ENCODE measurements around the gene PARVB.

Gene PARVB

DNA sequence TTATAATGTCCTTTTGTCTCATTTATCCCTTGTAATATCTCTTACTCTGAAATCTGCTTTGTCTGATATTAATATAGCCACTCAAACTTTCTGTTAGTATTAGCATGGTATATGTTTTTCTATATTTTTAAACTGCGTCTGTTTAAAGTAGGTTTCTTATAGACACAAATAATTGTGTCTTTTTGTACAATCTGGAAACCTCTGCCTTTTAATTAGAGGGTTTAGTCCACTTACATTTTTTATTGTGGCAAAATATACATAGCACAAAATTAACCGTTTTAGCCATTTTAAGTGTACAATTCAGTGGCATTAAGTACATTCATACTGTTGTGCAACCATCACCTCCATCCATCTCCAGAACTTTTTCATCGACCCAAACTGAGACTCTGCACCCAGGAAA is 185.2 kb downstream of the PARVB start:
- DNase-seq (ENCODE audit: extremely low read depth in 1 of 2, low read depth in 1 of 2) = no peak

GRCh38 chr22:44210722-44211121 is 186.6 kb downstream of the PARVB start:
- DNase-seq (ENCODE audit: extremely low read depth in 1 of 2, low read depth in 1 of 2) = no peak

- no peak for DNase-seq (ENCODE audit: extremely low read depth in 1 of 2, low read depth in 1 of 2)
These were observed 187.3 kb downstream of the PARVB start for GRCh38 chr22:44211256-44211945.

DNA sequence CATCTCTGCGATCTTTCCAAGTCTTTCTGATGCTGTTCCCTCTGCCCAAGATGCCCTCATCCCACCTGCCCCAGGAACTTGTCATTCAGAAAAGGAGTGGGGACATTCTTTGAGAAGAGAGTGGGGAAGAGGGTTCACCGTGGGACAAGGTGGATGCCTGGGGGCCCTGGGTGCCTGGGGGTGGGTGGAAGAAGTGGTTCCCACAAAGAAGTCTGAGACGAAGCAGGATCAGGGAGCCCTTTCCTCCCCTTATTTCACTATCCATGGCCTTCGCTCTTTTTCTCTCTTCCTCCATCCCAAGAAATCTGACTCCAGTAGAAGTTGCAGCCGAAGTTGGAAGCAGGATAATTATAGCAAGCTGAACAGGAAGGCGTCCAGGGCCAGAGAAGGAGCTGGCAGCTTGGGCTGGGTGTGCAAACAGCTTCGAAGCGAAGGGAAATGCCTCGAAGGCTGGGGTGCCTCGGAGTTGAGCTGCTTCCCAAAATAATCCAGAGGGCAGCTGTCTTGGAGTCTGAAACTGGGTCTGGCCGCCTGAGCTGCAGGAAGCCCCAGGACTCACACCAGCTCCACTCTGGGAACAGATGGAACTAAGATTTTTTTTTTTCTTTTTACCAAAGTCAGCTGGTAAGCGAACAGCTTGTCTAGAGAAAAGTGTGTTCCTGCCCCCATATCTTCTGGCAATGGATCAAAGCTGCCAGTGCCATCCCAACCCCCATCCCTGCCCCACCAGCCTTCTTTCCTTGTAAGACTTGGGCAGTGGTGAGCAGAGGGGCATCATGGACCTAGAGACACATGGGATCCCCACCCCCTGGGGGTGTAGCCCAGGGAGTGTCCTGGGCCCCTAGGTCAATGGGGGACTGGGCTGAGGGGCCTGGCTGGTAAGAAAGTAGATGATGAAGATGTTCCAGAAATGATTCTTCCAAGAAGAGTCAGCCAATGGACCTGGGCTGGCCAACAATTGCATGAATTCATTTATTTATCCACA is 188.1 kb downstream of the PARVB start:
- no peak for DNase-seq (ENCODE audit: extremely low read depth in 1 of 2, low read depth in 1 of 2)

DNA sequence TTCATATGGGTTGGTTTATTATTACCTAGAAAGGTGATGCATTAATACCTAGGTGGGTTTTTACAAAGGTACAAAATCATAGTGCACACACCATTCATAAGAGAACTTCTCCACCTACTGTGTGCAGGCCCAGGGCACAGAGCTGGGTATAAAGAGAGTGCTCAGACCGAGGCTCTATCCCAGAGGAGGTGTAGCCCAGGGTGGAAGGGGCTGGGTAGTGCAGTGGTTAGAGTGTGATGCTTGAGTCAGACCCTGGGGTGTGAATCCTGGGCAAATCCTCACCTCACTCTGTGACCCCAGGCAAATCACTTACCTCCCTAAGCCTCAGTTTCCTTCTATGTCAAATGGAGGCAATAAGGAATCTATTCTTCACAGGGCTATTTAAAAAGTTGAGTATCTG is 188.8 kb downstream of the PARVB start:
- DNase-seq (ENCODE audit: extremely low read depth in 1 of 2, low read depth in 1 of 2) = no peak

DNA sequence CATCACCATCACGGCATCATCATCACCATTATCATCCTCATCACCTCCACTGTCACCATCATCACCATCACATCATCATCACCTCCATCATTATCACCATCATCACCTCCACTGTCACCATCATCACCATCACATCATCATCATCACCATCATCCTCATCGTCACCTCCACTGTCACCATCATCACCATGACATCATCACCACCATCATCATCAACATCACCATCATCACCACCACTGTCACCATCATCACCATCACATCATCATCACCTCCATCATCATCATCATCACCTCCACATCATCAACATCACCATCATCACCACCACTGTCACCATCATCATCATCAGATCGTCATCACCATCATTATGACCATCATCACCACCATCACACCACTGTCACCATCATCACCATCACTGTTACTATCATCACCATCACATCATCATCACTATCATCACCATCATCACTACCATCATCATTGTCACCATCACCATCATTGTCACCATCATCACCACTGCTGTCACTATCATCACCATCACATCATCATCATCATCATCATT is 189.5 kb downstream of the PARVB start:
- no peak for DNase-seq (ENCODE audit: extremely low read depth in 1 of 2, low read depth in 1 of 2)

DNA sequence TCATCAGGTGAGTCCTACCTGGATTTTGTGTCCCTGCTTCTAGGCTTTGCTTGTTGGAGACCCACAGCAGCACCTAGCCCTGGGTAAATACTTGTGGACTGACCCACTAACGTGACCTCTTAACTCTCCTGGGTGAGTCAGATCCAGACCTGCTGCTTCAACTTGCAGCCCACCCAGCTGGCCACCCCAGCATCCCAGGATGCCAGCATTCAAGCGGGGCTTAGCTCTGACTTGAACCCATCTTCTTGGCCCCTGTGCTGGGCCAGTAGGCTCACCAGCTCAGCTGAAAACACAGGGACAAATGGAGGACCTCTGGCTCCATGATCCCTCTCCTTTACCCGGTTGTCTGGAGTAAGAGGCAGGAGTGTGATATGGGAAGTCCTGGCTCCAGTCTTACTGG is 190.1 kb downstream of the PARVB start:
- DNase-seq (ENCODE audit: extremely low read depth in 1 of 2, low read depth in 1 of 2) = no peak

DNA sequence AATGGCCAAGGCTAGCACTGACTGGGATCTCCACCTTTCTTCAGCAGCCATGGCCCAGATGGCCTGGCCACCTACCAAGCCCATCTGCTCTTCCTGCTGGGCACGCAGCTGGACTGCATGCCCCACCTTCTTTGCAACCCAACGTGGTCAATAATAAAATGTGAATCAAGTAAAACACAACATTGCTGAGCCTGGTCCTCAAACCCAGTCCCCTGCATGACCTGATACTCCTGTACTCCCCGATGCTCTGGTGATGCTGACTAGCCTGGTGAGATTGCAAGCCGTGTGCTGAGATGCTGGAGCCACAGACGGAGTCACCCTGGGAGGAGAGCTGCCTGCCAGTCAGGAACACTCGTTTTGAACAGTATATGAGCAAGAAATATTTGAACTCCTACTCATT is 190.7 kb downstream of the PARVB start:
- DNase-seq (ENCODE audit: extremely low read depth in 1 of 2, low read depth in 1 of 2) = no peak

- DNase-seq (ENCODE audit: extremely low read depth in 1 of 2, low read depth in 1 of 2) = no peak
These were observed 191.2 kb downstream of the PARVB start for GRCh38 chr22:44215287-44215686.

DNA sequence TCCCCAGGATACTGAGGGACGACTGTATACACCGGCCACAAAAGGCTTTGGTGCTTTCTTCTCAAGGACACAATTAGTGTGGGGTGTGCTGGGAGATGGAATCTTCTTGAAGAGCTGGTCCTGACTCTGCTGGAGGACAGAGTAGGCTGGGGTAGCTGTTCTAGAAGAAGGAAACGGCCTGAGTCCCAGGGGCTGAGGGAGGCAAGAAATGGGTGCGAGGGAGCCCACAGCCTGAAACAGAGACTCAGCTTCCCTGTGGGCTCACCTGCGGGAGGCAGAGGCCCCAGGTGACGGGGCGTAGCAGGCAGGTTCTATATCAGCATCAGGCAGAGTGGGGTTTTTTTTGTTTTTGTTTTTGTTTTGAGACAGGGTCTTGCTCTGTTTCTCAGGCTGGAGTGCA is 193.2 kb downstream of the PARVB start:
- DNase-seq (ENCODE audit: extremely low read depth in 1 of 2, low read depth in 1 of 2) = no peak

DNA sequence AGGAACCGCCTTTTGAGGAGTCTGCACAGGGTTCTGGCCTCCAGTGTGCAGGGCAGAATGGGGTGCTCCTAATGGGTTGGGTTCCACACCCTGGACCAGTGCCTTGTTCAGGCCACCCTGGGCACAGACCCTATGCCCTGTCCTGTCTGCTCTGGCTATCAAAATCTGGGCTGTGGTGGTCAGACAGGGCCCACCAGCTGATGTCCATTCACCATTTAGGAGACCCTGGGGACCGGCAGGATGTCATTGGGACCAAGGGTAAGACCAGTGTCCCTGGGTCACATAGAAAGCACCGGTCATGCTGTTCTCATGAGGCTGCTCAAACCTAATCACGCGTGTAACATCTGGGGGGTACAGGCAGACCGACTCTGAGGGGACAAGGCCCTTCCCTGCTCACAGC is 194.0 kb downstream of the PARVB start:
- DNase-seq (ENCODE audit: extremely low read depth in 1 of 2, low read depth in 1 of 2) = no peak

DNA sequence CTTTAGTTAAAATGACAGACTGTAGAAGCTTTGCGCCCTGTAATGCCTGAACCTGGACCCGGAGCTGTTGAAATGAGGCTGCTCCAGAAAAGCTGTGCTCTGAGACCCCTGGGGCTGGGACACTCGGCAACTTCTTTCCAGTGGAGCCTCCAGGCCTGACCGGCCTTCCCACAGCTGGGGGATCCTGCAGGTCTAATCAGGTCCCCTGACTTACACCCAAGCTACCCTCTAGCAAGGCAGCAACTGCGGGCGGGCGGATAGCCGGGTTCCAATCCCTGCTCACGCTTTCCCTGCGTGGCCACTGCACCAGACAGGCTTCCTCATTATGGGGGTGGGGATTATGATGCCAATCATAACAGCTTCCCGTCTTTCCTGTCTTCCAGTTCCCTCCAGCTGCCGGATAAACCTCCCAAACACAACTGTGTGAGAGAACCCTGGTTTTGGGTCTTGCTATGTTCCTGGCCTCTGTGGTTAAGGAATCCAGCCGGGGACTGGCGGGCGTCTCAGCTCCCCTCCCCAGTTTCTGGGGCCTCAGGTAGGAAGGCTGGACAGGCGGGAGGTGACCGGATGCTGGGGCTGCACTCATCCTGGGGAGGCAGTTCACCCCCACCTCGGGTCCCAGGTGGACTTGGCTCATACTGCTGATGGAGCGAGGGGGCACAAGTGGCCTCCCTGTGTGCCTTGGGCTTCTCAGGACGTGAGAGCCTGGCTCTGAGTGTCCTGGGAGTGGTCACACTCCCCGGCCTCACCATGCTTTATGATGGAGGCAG is 195.2 kb downstream of the PARVB start:
- no peak for DNase-seq (ENCODE audit: extremely low read depth in 1 of 2, low read depth in 1 of 2)

DNA sequence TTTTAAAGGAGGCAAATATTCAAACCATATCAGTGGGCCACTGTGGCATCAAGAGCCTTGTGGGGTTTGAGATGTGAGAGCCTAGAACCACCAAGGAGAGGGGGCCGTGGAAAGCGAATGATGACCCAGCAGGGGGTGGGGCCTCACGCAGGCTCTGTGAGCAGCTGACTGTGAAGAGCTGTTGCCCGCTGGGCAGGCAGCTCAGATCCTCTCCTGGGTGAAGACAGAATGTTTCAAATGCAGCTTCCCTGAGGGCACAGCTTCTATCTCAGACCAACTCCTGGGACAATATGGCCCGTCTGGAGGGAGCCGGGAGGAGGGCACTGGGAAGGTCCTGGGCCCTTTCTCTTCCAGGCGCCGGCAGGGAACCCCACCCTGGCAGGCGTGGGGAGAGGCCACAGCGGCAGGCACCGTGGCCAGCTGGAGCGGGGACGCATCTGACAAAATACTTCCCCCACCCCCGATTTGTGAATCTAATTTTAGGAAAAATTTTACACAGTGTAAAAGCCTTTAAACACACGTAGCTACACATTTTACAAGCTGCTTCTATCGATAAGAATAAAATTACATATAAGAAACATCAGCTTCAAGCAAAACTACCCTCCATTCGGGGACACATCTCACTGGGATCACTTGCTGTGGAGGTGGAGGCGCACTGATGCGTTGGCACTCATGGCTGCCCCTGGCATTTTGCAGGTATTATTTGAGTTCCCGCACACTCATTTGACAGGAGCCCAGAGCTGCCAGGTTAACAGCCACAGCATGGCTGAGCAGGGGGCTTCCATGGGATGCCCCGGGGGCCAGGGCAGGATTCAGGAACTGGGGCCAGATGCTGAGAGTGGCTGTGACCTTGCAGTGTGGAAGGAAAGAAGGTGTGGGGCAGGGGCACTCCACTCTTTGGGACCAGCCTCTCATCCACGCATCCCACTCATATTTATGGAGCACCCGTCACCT is 196.9 kb downstream of the PARVB start:
- no peak for DNase-seq (ENCODE audit: extremely low read depth in 1 of 2, low read depth in 1 of 2)

- DNase-seq (ENCODE audit: extremely low read depth in 1 of 2, low read depth in 1 of 2) = no peak
These were observed 197.8 kb downstream of the PARVB start for GRCh38 chr22:44221710-44222475.
